NCI-H2171 (cell line): ENCODE data around the gene PPFIA1.
"Not testable (repeated sequence)": the region's sequence is repeated elsewhere in the genome, so short reads cannot be mapped to it uniquely, and the experiment has no call there.

Source experiments
- DNase-seq: peaks from one replicate; lab custom pipeline; 2025; lab: John Stamatoyannopoulos, UW

The PPFIA1 gene

GRCh38 chr11:70358753-70359152 lies 88.3 kb downstream of the PPFIA1 start:
- DNase-seq, result no peak

- no peak for DNase-seq
Measured at GRCh38 chr11:70359451-70360205, 89.1 kb downstream of the PPFIA1 start.

DNA sequence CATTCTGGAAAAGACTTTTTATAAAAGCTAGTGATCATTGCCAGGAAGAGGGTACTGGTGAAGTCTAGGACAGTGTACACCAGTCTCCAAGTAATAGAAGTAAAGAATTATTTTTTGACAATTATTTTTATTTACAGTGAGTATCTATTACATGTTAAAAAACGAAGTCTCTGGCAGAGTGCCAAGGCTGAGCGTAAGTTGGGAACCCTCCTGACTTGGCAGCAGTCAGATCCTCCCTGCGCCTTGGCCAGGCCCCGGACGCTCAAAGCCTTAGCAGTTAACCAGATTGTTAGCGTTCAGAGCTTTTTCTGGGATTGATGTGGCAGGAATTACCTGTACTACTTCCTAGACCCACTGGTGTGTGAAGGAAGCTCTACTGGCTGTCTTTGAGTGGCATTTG lies 89.7 kb downstream of the PPFIA1 start:
- DNase-seq, result peak; percentile 75

- DNase-seq, result no peak
Measured at GRCh38 chr11:70364178-70364577, 93.7 kb downstream of the PPFIA1 start.

- no peak for DNase-seq
Measured at GRCh38 chr11:70364745-70365543, 94.5 kb downstream of the PPFIA1 start.

GRCh38 chr11:70365544-70365927 lies 95.0 kb downstream of the PPFIA1 start:
- DNase-seq, result no peak

GRCh38 chr11:70367071-70367470 lies 96.6 kb downstream of the PPFIA1 start:
- no peak for DNase-seq

- no peak for DNase-seq
Measured at GRCh38 chr11:70368961-70369360, 98.5 kb downstream of the PPFIA1 start.

GRCh38 chr11:70371241-70371640 lies 100.8 kb downstream of the PPFIA1 start:
- no peak for DNase-seq

- no peak for DNase-seq
Measured at GRCh38 chr11:70372076-70372475, 101.6 kb downstream of the PPFIA1 start.

DNA sequence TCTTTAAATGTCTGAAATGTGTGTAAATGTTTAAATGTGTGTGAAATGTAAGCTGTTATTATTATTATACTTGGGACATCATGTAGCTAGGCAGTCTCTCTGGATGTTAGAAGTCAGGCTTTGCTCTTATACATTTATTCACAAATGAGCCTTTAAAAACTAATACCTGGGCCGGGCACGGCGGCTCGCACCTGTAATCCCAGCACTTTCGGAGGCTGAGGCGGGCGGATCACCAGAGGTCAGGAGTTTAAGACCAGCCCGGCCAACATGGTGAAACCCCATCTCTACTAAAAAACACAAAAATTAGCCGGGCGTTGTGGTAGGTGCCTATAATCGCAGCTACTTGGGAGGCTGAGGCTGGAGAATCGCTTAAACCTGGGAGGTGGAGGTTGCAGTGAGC lies 106.1 kb downstream of the PPFIA1 start:
- DNase-seq, result no peak

DNA sequence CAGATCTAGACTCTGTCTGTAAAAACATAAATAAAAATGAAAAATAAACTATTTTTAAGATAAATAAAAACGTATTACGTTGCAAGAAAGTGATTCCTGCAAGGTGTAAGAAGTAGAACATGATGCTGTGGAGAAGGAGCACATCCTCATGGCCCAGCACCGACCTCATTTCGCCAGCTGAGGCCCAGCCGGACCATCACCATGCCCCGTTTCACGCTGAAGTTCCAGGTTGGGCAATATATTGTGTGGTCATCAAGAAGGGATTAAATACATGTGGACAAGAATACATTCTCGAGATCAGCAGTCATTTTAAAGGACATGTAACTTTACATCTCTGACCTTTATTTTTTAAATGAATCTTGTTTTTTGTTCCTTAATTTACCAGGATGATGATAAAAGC lies 107.2 kb downstream of the PPFIA1 start:
- DNase-seq, result no peak

DNA sequence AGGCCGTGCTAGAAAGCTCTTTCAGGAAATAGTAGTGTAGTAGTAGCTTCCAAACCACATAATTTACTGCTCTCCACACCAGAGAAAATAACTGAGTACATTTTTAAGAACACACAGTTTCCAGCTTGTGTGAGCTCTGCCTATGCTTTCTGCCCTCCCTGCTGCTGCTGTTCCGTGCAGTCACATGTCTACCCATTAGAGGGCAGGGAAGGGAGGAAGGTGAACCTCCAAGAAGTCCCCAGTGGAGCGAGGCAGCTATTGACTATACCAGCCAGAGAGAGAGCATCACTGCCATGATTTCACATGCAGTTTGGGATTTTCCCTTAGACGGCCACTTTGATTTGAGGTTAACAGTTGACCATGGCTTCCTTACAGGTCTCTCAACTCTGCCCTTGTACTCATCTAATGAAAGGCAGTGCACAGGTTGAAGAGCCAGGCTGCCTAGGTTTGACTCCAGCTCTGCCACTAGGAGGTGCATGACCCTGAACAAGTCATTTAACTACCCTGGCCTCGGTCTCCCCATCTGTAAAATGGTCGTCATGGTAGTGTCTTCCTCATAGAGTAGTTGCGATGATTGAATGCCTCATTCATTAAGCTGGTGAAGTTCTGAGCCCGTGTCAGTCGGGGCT lies 108.1 kb downstream of the PPFIA1 start:
- DNase-seq, result no peak

DNA sequence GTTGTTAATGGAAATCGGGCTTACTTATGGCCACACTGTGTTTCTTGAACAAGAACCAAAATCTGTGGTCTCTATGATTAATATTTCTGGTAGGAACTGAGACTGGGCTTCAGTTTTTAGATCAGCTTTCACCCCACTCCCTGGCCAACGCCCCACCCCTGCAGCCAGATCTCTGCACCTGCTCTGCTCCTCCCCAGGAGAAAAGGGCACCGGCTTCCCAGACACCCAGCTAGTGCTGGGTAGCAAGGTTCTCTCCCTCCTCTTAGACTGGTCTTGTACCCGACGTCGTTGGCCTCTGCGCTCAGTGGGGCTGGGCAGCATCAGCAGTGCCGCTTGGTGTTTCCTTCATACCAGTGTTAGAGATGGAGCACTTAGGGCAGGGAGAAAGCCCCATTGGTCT lies 110.9 kb downstream of the PPFIA1 start:
- no peak for DNase-seq

- DNase-seq, result no peak
Measured at GRCh38 chr11:70381872-70382861, 111.7 kb downstream of the PPFIA1 start.

- no peak for DNase-seq
Measured at GRCh38 chr11:70383664-70384565, 113.4 kb downstream of the PPFIA1 start.

DNA sequence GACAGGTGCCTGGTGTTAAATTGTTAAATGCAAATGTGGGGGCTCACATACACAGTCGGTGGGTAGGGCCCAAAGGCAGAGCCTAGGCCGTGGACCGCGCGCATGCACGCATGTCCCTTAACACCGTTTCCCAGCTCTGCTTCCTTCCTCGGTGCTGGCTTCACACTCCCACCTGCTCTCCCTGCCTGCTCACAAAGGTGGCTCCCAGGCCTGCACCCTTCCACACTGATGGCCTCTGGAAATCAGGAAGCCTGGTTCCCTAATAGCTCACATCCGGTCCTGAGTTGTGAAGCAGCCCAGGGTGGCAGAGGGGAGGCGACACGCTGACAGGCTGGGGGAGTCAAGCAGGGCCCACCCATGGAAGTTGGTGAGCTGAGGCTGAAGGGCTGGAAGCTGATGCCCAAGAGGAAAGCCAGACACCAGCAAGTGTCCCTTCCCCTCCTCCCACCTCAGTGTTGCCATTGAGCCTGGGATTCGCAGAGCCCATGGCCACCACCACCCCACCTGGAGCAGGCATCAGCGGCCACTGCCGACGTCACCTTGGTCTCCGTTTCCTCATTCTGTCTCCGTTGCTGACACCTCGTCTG lies 114.2 kb downstream of the PPFIA1 start:
- no peak for DNase-seq

DNA sequence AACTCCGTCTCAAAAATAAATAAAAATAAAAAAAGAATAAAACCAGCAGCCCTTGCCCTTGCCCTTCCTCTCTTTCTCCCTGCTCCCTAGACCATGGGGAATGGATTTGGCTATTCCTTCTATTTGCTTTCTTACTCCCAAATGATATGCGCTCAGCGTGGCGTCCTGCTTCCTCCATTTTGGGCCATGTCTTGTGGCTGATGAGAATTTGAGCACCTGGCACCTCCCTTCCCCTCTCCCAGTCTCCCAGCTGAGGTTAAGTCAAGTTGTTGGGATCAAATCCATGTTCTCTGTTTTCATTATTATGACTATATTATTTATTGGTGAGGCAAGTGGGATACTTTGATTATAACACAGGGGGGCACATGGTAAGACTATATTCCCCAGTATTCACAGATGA lies 117.1 kb downstream of the PPFIA1 start:
- DNase-seq, result no peak

GRCh38 chr11:70389201-70389600 lies 118.7 kb downstream of the PPFIA1 start:
- DNase-seq, result no peak

DNA sequence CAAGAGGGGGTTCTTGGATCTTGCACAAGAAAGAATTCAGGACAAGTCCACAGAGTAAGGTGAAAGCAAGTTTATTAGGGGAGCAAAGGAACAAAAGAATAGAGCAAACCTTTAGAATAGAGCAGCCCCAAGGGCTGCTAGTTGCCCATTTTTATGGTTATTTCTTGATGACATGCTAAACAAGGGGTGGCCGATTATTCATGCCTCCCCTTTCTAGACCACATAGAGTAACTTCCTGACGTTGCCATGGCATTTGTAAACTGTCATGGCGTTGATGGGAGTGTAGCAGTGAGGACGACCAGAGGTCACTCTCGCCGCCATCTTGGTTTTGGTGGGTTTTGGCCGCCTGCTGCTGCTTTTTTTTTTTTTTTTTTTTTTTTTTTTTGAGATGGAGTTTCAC lies 120.4 kb downstream of the PPFIA1 start:
- not testable (repeated sequence) for DNase-seq
